Measurements from ENCODE around the gene CETN2.

CETN2 gene

GRCh38 chrX:152865232-152865920 is 34.8 kb upstream of the CETN2 start:
- Histone ChIP-seq H3K4me3 (no peak overlapping the region), H3K4me2 (no peak overlapping the region), H3K9ac (no peak overlapping the region), H3K27me3 (peaks cover 89% of the 10 kb centered on the region), H4K20me1 (peaks cover 27% of the 10 kb centered on the region; the same call in 1 of the 2 replicates), H3K27ac (no peak overlapping the region), H3K36me3 (peaks cover 75% of the 10 kb centered on the region), H3K4me1 (no peaks in the 10 kb centered on the region), H3K9me3 (no peaks in the 10 kb centered on the region; the same call in 1 of the 2 replicates)
- TF ChIP-seq Cebpa-rat (IDR thresholded peaks at IDR 0.05), result no peak

DNA sequence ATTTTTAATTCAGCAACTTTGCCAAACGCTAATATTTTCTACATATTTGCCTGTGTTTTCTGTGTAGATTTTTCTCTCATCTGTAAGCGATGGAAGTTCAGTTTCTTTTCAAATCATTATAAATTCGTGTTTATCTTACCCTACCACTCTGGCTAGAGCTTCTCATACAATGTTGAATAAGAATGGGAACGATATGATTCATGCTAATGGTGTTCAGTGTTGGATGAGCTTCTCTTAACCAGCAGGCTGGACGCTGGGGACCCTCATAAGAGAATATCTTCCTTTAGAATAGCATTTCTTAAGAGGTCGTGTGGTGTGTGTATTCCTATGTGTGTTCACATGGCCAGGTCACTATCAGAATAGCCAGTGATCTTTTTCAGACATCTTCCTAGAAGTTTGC is 31.3 kb upstream of the CETN2 start:
- H3K27me3 ChIP-seq, result peaks cover 95% of the 10 kb centered on the region

GRCh38 chrX:152861116-152861515 is 30.6 kb upstream of the CETN2 start:
- Histone ChIP-seq H3K4me1 (no peaks in the 10 kb centered on the region), H3K9me3 (no peaks in the 10 kb centered on the region; the same call in 1 of the 2 replicates), H3K36me3 (peaks cover 58% of the 10 kb centered on the region), H3K4me3 (no peak overlapping the region), H4K20me1 (peaks cover 16% of the 10 kb centered on the region; the same call in 1 of the 2 replicates), H3K27ac (no peak overlapping the region), H3K27me3 (peaks cover 95% of the 10 kb centered on the region), H3K4me2 (no peak overlapping the region), H3K9ac (no peak overlapping the region)
- peak; percentile 77 for TF ChIP-seq Cebpa-rat (IDR thresholded peaks at IDR 0.05)

More for the DNA sequence above, 31.3 kb upstream of the CETN2 start:
- H4K20me1 ChIP-seq, result peaks cover 20% of the 10 kb centered on the region; the same call in 1 of the 2 replicates
- H3K9ac ChIP-seq, result no peak overlapping the region
- H3K9me3 ChIP-seq, result no peaks in the 10 kb centered on the region; the same call in 1 of the 2 replicates
- no peak overlapping the region for H3K4me3 ChIP-seq
- no peaks in the 10 kb centered on the region for H3K4me1 ChIP-seq
- no peak overlapping the region for H3K27ac ChIP-seq
- no peak for TF ChIP-seq Cebpa-rat (IDR thresholded peaks at IDR 0.05)
- peaks cover 62% of the 10 kb centered on the region for H3K36me3 ChIP-seq
- H3K4me2 ChIP-seq, result no peak overlapping the region

DNA sequence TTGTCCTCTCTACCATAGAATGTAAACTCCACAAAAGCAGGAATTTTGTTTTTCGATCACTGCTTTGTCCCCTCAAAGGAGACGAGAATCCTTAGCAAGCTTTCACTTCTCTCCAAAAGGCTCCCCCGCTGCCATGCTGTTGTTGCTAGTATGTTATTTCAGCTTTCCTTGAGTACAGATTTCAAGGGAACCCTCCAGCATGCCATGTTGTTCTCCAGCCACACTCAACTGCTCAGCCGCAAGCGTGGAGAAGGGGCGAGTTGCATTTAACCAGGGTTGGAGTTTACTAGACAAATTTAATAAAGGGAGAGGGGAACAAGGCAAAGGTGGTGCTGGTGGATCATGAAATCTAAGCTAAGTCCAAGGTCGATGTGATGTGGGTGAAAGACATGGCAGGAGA is 23.4 kb upstream of the CETN2 start:
- H3K4me2 ChIP-seq, result no peak overlapping the region
- no peaks in the 10 kb centered on the region for H3K9me3 ChIP-seq
- H3K27me3 ChIP-seq, result peaks cover 92% of the 10 kb centered on the region
- H3K36me3 ChIP-seq, result peaks cover 60% of the 10 kb centered on the region
- no peak overlapping the region for H3K27ac ChIP-seq
- no peak overlapping the region for H3K9ac ChIP-seq
- H3K4me1 ChIP-seq, result peaks cover 10% of the 10 kb centered on the region
- H3K4me3 ChIP-seq, result no peak overlapping the region
- H4K20me1 ChIP-seq, result peaks cover 21% of the 10 kb centered on the region; the same call in 1 of the 2 replicates
- TF ChIP-seq Cebpa-rat (IDR thresholded peaks at IDR 0.05), result no peak

DNA sequence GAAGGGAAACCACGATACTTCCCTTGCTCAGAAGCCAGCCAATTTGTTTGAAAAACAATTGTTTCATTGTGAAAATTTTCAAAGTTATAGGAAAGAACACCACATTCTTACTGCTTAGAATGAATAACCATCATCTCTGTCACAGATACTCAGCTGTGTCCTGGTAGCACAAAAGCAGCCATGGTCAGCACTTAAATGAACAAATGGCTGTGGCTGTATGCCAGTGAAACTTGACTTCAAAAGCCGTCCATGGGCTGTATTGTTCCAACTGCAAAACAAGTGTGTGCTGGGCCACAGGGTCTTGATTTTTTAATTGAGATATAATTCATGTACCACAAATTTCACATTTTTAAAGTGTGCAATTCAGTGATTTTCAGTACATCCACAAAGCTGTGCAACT is 19.9 kb upstream of the CETN2 start:
- Histone ChIP-seq H4K20me1 (peaks cover 30% of the 10 kb centered on the region; the same call in 1 of the 2 replicates), H3K4me2 (peak overlapping the region; percentile 13), H3K36me3 (peaks cover 55% of the 10 kb centered on the region), H3K9ac (no peak overlapping the region), H3K27me3 (peaks cover 92% of the 10 kb centered on the region), H3K4me1 (peaks cover 16% of the 10 kb centered on the region), H3K9me3 (no peaks in the 10 kb centered on the region), H3K4me3 (no peak overlapping the region), H3K27ac (no peak overlapping the region)
- no peak for TF ChIP-seq Cebpa-rat (IDR thresholded peaks at IDR 0.05)

- Histone ChIP-seq H3K4me2 (no peak overlapping the region), H4K20me1 (peaks cover 30% of the 10 kb centered on the region; the same call in 1 of the 2 replicates), H3K36me3 (peaks cover 43% of the 10 kb centered on the region), H3K4me3 (no peak overlapping the region), H3K27ac (no peak overlapping the region), H3K27me3 (peaks cover 91% of the 10 kb centered on the region), H3K9ac (no peak overlapping the region), H3K9me3 (peaks cover 2% of the 10 kb centered on the region; the same call in 1 of the 2 replicates), H3K4me1 (peaks cover 16% of the 10 kb centered on the region)
- no peak for TF ChIP-seq Cebpa-rat (IDR thresholded peaks at IDR 0.05)
Measured at GRCh38 chrX:152847281-152847680, 16.7 kb upstream of the CETN2 start.

- TF ChIP-seq Cebpa-rat (IDR thresholded peaks at IDR 0.05), result no peak
- H3K9me3 ChIP-seq, result peaks cover 8% of the 10 kb centered on the region; the same call in 1 of the 2 replicates
- H3K27ac ChIP-seq, result no peak overlapping the region
- peaks cover 90% of the 10 kb centered on the region for H3K27me3 ChIP-seq
- H3K4me1 ChIP-seq, result peaks cover 16% of the 10 kb centered on the region
- H4K20me1 ChIP-seq, result peaks cover 32% of the 10 kb centered on the region; the same call in 1 of the 2 replicates
- no peak overlapping the region for H3K4me2 ChIP-seq
- no peak overlapping the region for H3K4me3 ChIP-seq
- peaks cover 35% of the 10 kb centered on the region for H3K36me3 ChIP-seq
- H3K9ac ChIP-seq, result no peak overlapping the region
Measured at GRCh38 chrX:152845618-152846240, 15.2 kb upstream of the CETN2 start.

DNA sequence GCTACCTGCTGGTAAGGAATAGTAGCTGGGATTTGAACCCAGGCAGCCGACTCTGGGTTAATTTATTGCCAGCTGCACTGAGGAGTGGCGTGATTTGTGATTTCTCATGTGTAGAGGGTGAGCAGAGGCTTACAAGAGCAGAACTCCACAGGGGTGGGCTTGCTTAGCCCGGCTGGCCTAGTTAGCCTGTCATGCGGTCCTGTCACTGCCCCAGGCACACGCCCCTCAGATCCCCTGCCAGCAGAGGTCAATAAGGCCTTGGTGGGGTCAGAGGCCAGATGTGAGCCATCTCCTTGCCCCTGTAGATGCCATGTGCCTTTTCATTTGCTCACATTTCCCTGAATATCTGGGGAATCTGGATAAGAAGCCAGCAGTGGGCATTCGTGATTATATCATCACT is 13.7 kb upstream of the CETN2 start:
- Histone ChIP-seq H3K4me2 (no peak overlapping the region), H3K27ac (no peak overlapping the region), H3K4me1 (peaks cover 6% of the 10 kb centered on the region; the same call in 1 of the 2 replicates), H3K36me3 (peaks cover 25% of the 10 kb centered on the region), H3K27me3 (peaks cover 88% of the 10 kb centered on the region), H3K9me3 (peaks cover 9% of the 10 kb centered on the region; the same call in 1 of the 2 replicates), H3K4me3 (no peak overlapping the region), H4K20me1 (peaks cover 26% of the 10 kb centered on the region; the same call in 1 of the 2 replicates), H3K9ac (no peak overlapping the region)
- TF ChIP-seq Cebpa-rat (IDR thresholded peaks at IDR 0.05), result no peak

GRCh38 chrX:152843852-152844251 is 13.3 kb upstream of the CETN2 start:
- Histone ChIP-seq H3K9ac (no peak overlapping the region), H3K27me3 (peaks cover 88% of the 10 kb centered on the region), H4K20me1 (peaks cover 23% of the 10 kb centered on the region; the same call in 1 of the 2 replicates), H3K9me3 (peaks cover 9% of the 10 kb centered on the region; the same call in 1 of the 2 replicates), H3K27ac (no peak overlapping the region), H3K36me3 (peaks cover 21% of the 10 kb centered on the region), H3K4me3 (no peak overlapping the region), H3K4me2 (no peak overlapping the region), H3K4me1 (peaks cover 6% of the 10 kb centered on the region; the same call in 1 of the 2 replicates)
- no peak for TF ChIP-seq Cebpa-rat (IDR thresholded peaks at IDR 0.05)
